GM23338 (cell line): ENCODE measurements around the gene TEX14.

ENCODE experiments used
- CREB1 ChIP-seq: fragments of 250-450 bp; sonication (Bioruptor Pico); IDR thresholded peaks from 2 replicates; pipeline ENCODE4 v1.5.0; 2020; ENCODE audit warnings: low read depth, mild to moderate bottlenecking, moderate library complexity
- CTCF ChIP-seq, 2 experiments: fragments of 200-600 bp in 1 of 2; sonication (generic) in 1 of 2; conservative IDR thresholded peaks; 2 replicates each; pipeline versions ENCODE4 v1.5.1 to v1.6.1; 2016 to 2017; ENCODE audit warnings: antibody characterized with exemption in 2 of 2, low read depth in 2 of 2, mild to moderate bottlenecking in 2 of 2, moderate library complexity in 1 of 2
- EZH2 ChIP-seq: fragments of 200-600 bp; sonication (generic); IDR thresholded peaks from one replicate; pipeline ENCODE4 v1.8.0; 2017; ENCODE audit warnings: antibody characterized with exemption, mild to moderate bottlenecking, low read depth; ENCODE audit not compliant: unreplicated experiment
- POLR2AphosphoS5 ChIP-seq: IDR thresholded peaks from 2 replicates; pipeline ENCODE4 v1.6.1; 2016; ENCODE audit warnings: antibody characterized with exemption, low read depth
- TF ChIP-seq, protein P1 (sequence below): IDR thresholded peaks from one replicate; pipeline ENCODE4 v1.6.1; 2018; ENCODE audit warnings: antibody characterized with exemption; ENCODE audit not compliant: unreplicated experiment

GRCh38 chr17:58626905-58627304 is 64.9 kb downstream of the TEX14 start:
- TF ChIP-seq CTCF (conservative IDR thresholded peaks at IDR 0.05; ENCODE audit: low read depth in 2 of 2) (no peak), POLR2AphosphoS5 (no peak), EZH2 (no peak), CREB1 (CRISPR knock-in tag) (no peak)
- TF ChIP-seq, protein P1, sequence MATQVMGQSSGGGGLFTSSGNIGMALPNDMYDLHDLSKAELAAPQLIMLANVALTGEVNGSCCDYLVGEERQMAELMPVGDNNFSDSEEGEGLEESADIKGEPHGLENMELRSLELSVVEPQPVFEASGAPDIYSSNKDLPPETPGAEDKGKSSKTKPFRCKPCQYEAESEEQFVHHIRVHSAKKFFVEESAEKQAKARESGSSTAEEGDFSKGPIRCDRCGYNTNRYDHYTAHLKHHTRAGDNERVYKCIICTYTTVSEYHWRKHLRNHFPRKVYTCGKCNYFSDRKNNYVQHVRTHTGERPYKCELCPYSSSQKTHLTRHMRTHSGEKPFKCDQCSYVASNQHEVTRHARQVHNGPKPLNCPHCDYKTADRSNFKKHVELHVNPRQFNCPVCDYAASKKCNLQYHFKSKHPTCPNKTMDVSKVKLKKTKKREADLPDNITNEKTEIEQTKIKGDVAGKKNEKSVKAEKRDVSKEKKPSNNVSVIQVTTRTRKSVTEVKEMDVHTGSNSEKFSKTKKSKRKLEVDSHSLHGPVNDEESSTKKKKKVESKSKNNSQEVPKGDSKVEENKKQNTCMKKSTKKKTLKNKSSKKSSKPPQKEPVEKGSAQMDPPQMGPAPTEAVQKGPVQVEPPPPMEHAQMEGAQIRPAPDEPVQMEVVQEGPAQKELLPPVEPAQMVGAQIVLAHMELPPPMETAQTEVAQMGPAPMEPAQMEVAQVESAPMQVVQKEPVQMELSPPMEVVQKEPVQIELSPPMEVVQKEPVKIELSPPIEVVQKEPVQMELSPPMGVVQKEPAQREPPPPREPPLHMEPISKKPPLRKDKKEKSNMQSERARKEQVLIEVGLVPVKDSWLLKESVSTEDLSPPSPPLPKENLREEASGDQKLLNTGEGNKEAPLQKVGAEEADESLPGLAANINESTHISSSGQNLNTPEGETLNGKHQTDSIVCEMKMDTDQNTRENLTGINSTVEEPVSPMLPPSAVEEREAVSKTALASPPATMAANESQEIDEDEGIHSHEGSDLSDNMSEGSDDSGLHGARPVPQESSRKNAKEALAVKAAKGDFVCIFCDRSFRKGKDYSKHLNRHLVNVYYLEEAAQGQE: no peak
